Right atrium auricular region (tissue), 2 donors: ENCODE measurements around the gene TSC22D4. TPM values are rescaled to one million over a fixed set of nuclear protein-coding genes. Genes with fewer than 3 reads are reported as not detected.
"Not testable (repeated sequence)": the region's sequence is repeated elsewhere in the genome, so short reads cannot be mapped to it uniquely, and the experiment has no call there.

ENCODE experiments used
- DNase-seq: peaks from one replicate; pipeline ENCODE4 v3.0.0-alpha.2; 2019; ENCODE audit warnings: low spot score
- H3K27ac ChIP-seq, 2 donors: fragments of 200-600 bp; sonication (generic); 1 replicate in 1 of 2; 2 replicates in 1 of 2; pipeline ENCODE4 v1.5.1; 2016 to 2019
- H3K27me3 ChIP-seq, 2 donors: fragments of 200-600 bp; sonication (generic); one replicate each; pipeline versions ENCODE4 v1.5.1 to v1.6.0; 2017 to 2019
- H3K36me3 ChIP-seq: fragments of 200-600 bp; sonication (generic); one replicate; pipeline ENCODE4 v1.5.1; 2016
- H3K4me1 ChIP-seq, 2 donors: fragments of 200-600 bp; sonication (generic); one replicate each; pipeline versions ENCODE4 v1.5.1 to v1.6.0; 2017 to 2019
- H3K4me3 ChIP-seq, 2 donors: fragments of 200-600 bp; sonication (generic); 1 replicate in 1 of 2; 2 replicates in 1 of 2; pipeline ENCODE4 v1.5.1; 2017 to 2019; ENCODE audit warnings: mild to moderate bottlenecking in 1 of 2, moderate library complexity in 1 of 2
- H3K9me3 ChIP-seq, 2 donors: fragments of 200-600 bp; sonication (generic); one replicate each; pipeline ENCODE4 v1.5.1; 2019
- CTCF ChIP-seq, 2 donors: fragments of 200-600 bp; sonication (generic); IDR thresholded peaks; one replicate each; pipeline ENCODE4 v1.5.1; 2019; ENCODE audit warnings: antibody characterized with exemption in 2 of 2
- total RNA-seq, 2 donors: library from RNA; depleted of rRNA; stranded (reverse); fragments of >200 nt; gene quantifications; one replicate each; pipeline ENCODE4 v1.1.0, GENCODE V29; 2016

TSC22D4 gene
- total RNA-seq = 10 to 100 TPM; 26.2 to 34.6 TPM

- no peak for TF ChIP-seq CTCF (IDR thresholded peaks at IDR 0.05)
- peaks cover 0 to 54% of the 10 kb centered on the region in 2 donors for H3K4me1 ChIP-seq
- H3K27me3 ChIP-seq = no peaks in the 10 kb centered on the region
- H3K36me3 ChIP-seq = peaks cover 3% of the 10 kb centered on the region
- no peaks in the 10 kb centered on the region for H3K9me3 ChIP-seq
- peak; percentile 93 for DNase-seq
- H3K4me3 ChIP-seq = peak within 1 kb of the TSS; percentile 96 to 99
- peak within 1 kb of the TSS; percentile 93 to 97 for H3K27ac ChIP-seq
Observed at GRCh38 chr7:100478958-100479660, at the start of gene TSC22D4. TSC22D4 (minus strand) TSS chr7:100479214; CDS start chr7:100478038, 1,176 bp downstream.

- not testable (repeated sequence) for H3K4me1 ChIP-seq, H3K9me3 ChIP-seq, H3K4me3 ChIP-seq, H3K27ac ChIP-seq, H3K27me3 ChIP-seq, DNase-seq, H3K36me3 ChIP-seq
Observed at GRCh38 chr7:100528108-100528866, 49.3 kb upstream of the TSC22D4 start.

- H3K27ac ChIP-seq, DNase-seq, H3K4me1 ChIP-seq, H3K4me3 ChIP-seq, H3K36me3 ChIP-seq, H3K9me3 ChIP-seq, H3K27me3 ChIP-seq: not testable (repeated sequence)
Observed at GRCh38 chr7:100523192-100523591, 44.2 kb upstream of the TSC22D4 start.

- H3K4me1 ChIP-seq, H3K27ac ChIP-seq: not testable (repeated sequence)
Observed at GRCh38 chr7:100521909-100522593, 43.0 kb upstream of the TSC22D4 start.

GRCh38 chr7:100521076-100521475 lies 42.1 kb upstream of the TSC22D4 start:
- no peaks in the 10 kb centered on the region for H3K9me3 ChIP-seq
- no peaks in the 10 kb centered on the region for H3K36me3 ChIP-seq
- H3K4me3 ChIP-seq = no peak overlapping the region
- H3K27me3 ChIP-seq = no peaks in the 10 kb centered on the region
- TF ChIP-seq CTCF (IDR thresholded peaks at IDR 0.05) = no peak
- H3K27ac ChIP-seq = no peak overlapping the region
- no peak for DNase-seq
- H3K4me1 ChIP-seq = peaks cover 0 to under 1% of the 10 kb centered on the region in 2 donors

More at GRCh38 chr7:100521909-100522593, 43.0 kb upstream of the TSC22D4 start:
- not testable (repeated sequence) for H3K9me3 ChIP-seq, H3K36me3 ChIP-seq, DNase-seq, H3K27me3 ChIP-seq, H3K4me3 ChIP-seq

- no peaks in the 10 kb centered on the region for H3K27me3 ChIP-seq
- TF ChIP-seq CTCF (IDR thresholded peaks at IDR 0.05) = no peak
- H3K4me3 ChIP-seq = no peak overlapping the region
- peaks cover 0 to 7% of the 10 kb centered on the region in 2 donors for H3K4me1 ChIP-seq
- no peaks in the 10 kb centered on the region for H3K36me3 ChIP-seq
- DNase-seq = no peak
- no peak overlapping the region for H3K27ac ChIP-seq
- no peaks in the 10 kb centered on the region for H3K9me3 ChIP-seq
Observed at GRCh38 chr7:100520138-100520537, 41.1 kb upstream of the TSC22D4 start.

- Histone ChIP-seq H3K9me3 (no peaks in the 10 kb centered on the region), H3K4me1 (peaks cover 0 to 7% of the 10 kb centered on the region in 2 donors), H3K36me3 (no peaks in the 10 kb centered on the region), H3K4me3 (no peak overlapping the region), H3K27ac (no peak overlapping the region), H3K27me3 (no peaks in the 10 kb centered on the region)
- no peak for TF ChIP-seq CTCF (IDR thresholded peaks at IDR 0.05)
- DNase-seq = no peak
Observed at GRCh38 chr7:100519580-100519979, 40.6 kb upstream of the TSC22D4 start.
